ENCODE results near the gene MPST.

MPST gene

GRCh38 chr22:37024339-37025157 is 5.0 kb downstream of the MPST start:
- no peak for DNase-seq

- no peak for DNase-seq
Observed at GRCh38 chr22:37025500-37026070, 6.0 kb downstream of the MPST start.

- no peak for DNase-seq
Observed at GRCh38 chr22:37026325-37026724, 6.8 kb downstream of the MPST start.

- DNase-seq, result no peak
Observed at GRCh38 chr22:37027556-37027955, 8.0 kb downstream of the MPST start.

- no peak for DNase-seq
Observed at GRCh38 chr22:37028692-37029674, 9.4 kb downstream of the MPST start.

- no peak for DNase-seq
Observed at GRCh38 chr22:37030560-37031281, 11.2 kb downstream of the MPST start.

GRCh38 chr22:37032134-37032534 is 12.6 kb downstream of the MPST start:
- DNase-seq, result no peak

GRCh38 chr22:37032535-37033460 is 13.3 kb downstream of the MPST start:
- DNase-seq, result no peak

- no peak for DNase-seq
Observed at GRCh38 chr22:37033605-37034430, 14.3 kb downstream of the MPST start.

GRCh38 chr22:37036655-37037377 is 17.3 kb downstream of the MPST start:
- no peak for DNase-seq

GRCh38 chr22:37037669-37038068 is 18.1 kb downstream of the MPST start:
- no peak for DNase-seq

- DNase-seq, result no peak
Observed at GRCh38 chr22:37039466-37039865, 19.9 kb downstream of the MPST start.

GRCh38 chr22:37043209-37043827 is 23.8 kb downstream of the MPST start:
- DNase-seq, result no peak

GRCh38 chr22:37043828-37044538 is 24.4 kb downstream of the MPST start:
- DNase-seq, result peak; percentile 44

- no peak for DNase-seq
Observed at GRCh38 chr22:37044634-37045625, 25.4 kb downstream of the MPST start.

- no peak for DNase-seq
Observed at GRCh38 chr22:37045958-37046357, 26.4 kb downstream of the MPST start.

GRCh38 chr22:37046589-37046988 is 27.0 kb downstream of the MPST start:
- DNase-seq, result no peak
